C4-2B (cell line): Measurements from ENCODE around the gene ZNF69.
"Not testable (repeated sequence)": the region's sequence is repeated elsewhere in the genome, so short reads cannot be mapped to it uniquely, and the experiment has no call there.

Source experiments
- H3K27ac ChIP-seq: fragments of 450-650 bp; 2 replicates; pipeline ENCODE4 v1.5.1; 2017
- ZFX ChIP-seq: fragments of 450-650 bp; IDR thresholded peaks from 2 replicates; pipeline ENCODE4 v1.6.1; 2017
- TF ChIP-seq, protein P1 (sequence below): fragments of 450-650 bp; conservative IDR thresholded peaks from 2 replicates; pipeline ENCODE4 v1.5.1; 2017; ENCODE audit warnings: mild to moderate bottlenecking

ZNF69 gene

DNA sequence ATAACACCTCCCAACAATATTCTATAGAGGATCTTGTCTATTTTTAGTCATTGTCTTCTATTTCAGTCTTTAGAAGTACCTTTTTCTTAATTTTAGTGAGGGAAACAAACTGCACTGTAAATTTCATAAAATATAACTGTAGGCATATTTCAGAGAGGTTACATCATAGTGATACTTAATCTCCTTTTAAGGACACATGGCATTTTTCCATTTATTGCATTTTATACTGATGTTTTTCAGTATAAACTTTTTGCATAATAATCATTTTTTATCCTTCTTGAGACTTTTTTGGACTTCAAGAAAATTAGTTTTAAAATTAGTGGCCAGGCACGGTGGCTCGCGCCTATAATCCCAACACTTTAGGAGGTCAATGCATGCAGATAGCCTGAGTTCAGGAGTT is 43.9 kb downstream of the ZNF69 start:
- no peak for TF ChIP-seq ZFX
- TF ChIP-seq, protein P1, sequence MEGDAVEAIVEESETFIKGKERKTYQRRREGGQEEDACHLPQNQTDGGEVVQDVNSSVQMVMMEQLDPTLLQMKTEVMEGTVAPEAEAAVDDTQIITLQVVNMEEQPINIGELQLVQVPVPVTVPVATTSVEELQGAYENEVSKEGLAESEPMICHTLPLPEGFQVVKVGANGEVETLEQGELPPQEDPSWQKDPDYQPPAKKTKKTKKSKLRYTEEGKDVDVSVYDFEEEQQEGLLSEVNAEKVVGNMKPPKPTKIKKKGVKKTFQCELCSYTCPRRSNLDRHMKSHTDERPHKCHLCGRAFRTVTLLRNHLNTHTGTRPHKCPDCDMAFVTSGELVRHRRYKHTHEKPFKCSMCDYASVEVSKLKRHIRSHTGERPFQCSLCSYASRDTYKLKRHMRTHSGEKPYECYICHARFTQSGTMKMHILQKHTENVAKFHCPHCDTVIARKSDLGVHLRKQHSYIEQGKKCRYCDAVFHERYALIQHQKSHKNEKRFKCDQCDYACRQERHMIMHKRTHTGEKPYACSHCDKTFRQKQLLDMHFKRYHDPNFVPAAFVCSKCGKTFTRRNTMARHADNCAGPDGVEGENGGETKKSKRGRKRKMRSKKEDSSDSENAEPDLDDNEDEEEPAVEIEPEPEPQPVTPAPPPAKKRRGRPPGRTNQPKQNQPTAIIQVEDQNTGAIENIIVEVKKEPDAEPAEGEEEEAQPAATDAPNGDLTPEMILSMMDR: no peak
- no peak overlapping the region for H3K27ac ChIP-seq

DNA sequence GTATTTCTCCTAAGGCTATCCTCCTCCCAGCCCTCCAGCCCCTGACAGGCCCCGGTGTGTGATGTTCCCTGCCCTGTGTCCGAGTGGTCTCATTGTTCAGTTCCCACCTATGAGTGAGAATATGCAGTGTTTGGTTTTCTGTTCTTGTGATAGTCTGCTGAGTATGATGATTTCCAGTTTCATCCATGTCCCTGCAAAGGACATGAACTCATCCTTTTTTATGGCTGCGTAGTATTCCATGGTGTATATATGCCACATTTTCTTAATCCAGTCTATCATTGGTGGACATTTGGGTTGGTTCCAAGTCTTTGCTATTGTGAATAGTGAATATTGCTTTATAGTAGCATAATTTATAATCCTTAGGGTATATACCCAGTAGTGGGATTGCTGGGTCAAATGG is 48.2 kb downstream of the ZNF69 start:
- H3K27ac ChIP-seq: not testable (repeated sequence)

DNA sequence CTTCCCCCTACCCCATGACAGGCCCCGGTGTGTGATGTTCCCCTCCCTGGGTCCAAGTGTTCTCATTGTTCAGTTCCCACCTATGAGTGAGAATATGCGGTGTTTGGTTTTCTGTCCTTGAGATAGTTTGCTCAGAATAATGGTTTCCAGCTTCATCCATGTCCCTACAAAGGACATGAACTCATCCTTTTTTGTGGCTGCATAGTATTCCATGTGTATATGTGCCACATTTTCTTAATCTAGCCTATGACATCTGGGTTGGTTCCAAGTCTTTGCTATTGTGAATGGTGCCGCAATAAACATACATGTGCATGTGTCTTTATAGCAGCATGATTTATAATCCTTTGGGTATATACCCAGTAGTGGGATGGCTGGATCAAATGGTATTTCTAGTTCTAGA is 50.8 kb downstream of the ZNF69 start:
- H3K27ac ChIP-seq: not testable (repeated sequence)

DNA sequence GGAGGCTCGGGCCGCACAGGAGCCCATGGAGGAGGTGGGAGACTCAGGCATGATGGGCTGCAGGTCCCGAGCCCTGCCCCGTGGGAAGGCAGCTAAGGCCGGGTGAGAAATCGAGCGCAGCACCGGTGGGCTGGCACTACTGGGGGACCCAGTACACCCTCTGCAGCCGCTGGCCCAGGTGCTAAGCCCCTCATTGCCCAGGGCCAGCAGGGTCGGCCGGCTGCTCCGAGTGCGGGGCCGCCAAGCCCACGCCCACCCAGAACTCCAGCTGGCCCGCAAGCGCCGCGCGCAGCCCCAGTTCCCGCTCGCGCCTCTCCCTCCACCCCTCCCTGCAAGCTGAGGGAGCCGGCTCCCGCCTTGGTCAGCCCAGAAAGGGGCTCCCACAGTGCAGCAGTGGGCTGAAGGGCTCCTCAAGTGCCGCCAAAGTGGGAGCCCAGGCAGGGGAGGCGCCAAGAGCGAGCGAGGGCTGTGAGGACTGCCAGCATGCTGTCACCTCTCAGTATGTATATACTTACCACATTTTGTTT is 53.8 kb downstream of the ZNF69 start:
- H3K27ac ChIP-seq: not testable (repeated sequence)

DNA sequence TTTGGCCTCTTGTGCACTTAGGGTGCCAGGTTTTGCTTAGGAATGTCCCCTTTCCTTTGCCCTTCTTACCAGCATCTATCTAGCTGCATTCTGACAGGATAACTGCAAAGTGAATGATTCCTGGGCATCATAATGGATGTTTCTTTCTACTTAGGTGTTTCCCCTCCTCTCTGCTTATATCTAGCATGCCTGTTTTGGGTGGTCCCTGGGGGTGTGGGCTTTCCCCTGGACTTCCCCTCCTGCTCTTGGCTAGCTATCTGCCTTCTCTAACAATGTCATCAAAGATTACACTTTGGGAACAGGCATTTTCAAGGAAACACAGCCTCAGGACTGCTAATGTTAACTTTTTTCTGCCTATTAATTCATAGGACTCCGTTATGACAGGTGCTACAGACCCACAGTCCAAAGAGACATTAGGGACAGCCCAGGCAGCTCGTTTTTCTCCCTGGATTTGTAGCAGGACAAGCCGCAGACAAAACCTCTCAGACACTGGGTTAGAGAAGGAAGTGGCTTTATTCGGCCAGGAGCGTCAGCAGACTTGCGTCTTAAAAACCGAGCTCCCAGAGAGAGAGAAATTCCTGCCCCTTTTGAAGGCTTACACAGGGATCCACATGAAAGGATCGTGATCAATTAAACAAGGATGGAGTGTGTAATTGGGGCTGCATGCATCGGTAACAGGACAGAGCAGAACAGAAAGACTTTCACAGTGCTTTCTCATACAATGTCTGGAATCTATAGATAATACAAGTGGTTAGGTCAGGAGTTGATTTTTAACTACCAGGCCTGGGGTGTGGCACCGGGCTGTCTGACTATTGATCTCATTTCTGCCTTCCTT is 54.6 kb downstream of the ZNF69 start:
- no peak for TF ChIP-seq ZFX
- TF ChIP-seq, protein P1: no peak
- H3K27ac ChIP-seq: no peak overlapping the region

DNA sequence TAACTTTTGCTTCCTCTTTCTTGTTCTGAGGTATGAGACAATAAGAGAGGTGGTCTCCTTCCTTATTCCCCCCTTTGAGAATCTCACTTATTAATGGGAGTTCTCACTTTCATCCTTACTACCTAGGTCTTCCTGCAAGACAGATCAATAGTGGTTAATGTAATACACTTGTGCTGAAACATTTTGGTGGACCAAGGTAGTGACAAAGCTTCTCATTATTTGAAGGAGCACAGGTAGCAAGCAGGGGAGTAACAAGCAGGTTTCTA is 55.2 kb downstream of the ZNF69 start:
- no peak for TF ChIP-seq ZFX
- TF ChIP-seq, protein P1: no peak

DNA sequence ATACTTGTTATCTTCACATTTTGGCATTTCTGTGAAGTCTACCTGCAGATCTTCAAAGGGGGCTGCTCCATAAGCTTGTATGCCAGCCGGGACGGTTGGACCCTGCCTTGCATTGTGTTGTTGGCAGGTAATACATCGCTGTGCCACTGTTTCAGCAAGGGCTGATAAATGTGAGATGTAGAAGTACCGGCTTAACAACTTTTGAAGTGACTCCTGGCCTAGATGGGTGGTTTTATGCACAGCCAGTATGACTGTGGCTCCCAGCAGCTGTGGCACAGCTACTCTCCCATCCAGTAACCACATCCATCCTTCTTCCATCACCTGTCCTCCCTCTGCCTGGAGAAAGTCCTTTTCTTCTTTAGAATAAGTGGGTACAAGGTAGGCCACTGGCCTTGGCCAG is 57.1 kb downstream of the ZNF69 start:
- no peak overlapping the region for H3K27ac ChIP-seq
- no peak for TF ChIP-seq ZFX
- TF ChIP-seq, protein P1: no peak

More for the DNA sequence above, 55.2 kb downstream of the ZNF69 start:
- H3K27ac ChIP-seq: no peak overlapping the region

DNA sequence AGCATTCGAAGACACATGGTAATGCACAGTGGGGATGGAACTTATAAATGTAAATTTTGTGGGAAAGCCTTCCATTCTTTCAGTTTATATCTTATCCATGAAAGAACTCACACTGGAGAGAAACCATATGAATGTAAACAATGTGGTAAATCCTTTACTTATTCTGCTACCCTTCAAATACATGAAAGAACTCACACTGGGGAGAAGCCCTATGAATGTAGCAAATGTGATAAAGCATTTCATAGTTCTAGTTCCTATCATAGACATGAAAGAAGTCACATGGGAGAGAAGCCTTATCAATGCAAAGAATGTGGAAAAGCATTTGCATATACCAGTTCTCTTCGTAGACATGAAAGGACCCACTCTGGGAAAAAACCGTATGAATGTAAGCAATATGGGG is 61.1 kb downstream of the ZNF69 start:
- no peak overlapping the region for H3K27ac ChIP-seq
- no peak for TF ChIP-seq ZFX
- TF ChIP-seq, protein P1: no peak

DNA sequence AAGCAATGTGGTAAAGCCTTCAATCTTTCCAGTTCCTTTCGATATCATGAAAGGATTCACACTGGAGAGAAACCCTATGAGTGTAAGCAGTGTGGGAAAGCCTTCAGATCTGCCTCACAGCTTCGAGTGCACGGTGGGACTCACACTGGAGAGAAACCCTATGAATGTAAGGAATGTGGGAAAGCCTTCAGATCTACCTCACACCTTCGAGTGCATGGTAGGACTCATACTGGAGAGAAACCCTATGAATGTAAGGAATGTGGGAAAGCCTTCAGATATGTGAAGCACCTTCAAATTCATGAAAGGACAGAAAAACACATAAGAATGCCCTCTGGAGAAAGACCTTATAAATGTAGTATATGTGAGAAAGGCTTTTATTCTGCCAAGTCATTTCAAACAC is 61.6 kb downstream of the ZNF69 start:
- TF ChIP-seq ZFX: no peak
- TF ChIP-seq, protein P1: no peak

DNA sequence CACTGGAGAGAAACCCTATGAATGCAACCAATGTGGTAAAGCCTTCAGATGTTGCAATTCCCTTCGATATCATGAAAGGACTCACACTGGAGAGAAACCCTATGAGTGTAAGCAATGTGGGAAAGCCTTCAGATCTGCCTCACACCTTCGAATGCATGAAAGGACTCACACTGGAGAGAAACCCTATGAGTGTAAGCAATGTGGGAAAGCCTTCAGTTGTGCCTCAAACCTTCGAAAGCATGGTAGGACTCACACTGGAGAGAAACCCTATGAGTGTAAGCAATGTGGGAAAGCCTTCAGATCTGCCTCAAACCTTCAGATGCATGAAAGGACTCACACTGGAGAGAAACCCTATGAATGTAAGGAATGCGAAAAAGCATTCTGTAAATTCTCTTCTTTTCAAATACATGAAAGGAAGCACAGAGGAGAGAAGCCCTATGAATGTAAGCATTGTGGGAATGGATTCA is 62.1 kb downstream of the ZNF69 start:
- not testable (repeated sequence) for H3K27ac ChIP-seq

More for the DNA sequence above, 61.6 kb downstream of the ZNF69 start:
- H3K27ac ChIP-seq: no peak overlapping the region
